NCI-H1417 (cell line): ENCODE measurements around the gene KRR1.
"Not testable (repeated sequence)": the region's sequence is repeated elsewhere in the genome, so short reads cannot be mapped to it uniquely, and the experiment has no call there.

Experiments
- DNase-seq, 3 experiments: peaks; one replicate each; lab custom pipeline; 2025; lab: John Stamatoyannopoulos, UW

The KRR1 gene

DNA sequence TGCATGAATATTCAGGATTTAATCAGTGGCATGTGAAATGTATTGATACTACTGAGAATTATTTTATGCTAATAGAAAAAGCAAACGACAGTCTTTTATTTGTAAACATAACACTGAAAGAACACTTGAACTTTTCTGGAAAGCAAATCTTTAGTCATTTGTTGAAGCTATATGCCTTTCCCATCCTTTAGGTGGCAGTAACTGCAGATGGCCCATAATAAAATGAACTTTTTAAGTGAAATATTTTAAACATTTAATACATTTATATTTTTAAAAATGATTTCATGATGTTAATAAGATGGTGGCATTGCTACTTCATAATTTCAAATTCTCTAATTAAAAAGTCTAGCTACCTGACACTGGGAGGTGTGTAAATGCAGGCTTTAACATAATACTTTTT lies 13.9 kb upstream of the KRR1 start:
- no peak for DNase-seq

DNA sequence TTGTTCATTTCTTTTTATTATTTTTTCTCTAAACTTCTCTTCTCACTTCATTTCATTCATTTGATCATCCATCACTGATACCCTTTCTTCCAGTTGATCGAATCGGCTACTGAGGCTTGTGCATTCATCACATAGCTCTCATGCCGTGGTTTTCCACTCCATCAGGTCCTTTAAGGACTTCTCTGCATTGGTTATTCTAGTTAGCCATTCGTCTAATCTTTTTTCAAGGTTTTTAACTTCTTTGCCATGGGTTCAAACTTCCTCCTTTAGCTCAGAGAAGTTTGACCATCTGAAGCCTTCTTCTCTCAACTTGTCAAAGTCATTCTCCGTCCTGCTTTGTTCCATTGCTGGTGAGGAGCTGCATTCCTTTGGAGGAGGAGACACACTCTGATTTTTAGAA lies 10.7 kb upstream of the KRR1 start:
- not testable (repeated sequence) for DNase-seq

DNA sequence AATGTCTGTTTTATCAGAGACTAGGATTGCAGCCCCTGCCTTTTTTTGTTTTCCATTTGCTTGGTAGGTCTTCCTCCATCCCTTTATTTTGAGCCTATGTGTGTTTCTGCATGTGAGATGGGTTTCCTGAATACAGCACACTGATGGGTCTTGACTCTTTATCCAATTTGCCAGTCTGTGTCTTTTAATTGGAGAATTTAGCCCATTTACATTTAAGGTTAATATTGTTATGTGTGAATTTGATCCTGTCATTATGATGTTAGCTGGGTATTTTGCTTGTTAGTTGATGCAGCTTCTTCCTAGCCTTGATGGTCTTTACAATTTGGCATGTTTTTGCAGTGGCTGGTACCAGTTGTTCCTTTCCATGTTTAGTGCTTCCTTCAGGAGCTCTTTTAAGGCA lies 9.8 kb upstream of the KRR1 start:
- not testable (repeated sequence) for DNase-seq

DNA sequence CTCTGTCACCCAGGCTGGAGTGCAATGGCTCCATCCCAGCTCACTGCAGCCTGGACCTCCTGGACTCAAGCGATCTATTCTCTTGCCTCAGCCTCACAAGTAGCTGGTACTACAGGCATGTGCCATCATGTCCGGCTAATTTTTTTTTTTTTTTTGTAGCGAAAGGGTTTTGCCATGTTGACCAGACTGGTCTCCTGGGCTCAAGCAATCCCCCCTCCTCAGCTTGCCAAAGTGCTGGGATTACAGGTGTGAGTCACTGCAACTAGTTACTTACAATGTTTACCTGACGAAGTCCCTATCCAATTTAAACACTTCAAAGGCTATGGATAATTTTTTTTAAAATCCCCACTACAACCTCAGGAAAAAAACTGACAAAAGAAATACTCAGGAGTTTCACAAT lies 1.8 kb downstream of the KRR1 start:
- DNase-seq, result no peak

DNA sequence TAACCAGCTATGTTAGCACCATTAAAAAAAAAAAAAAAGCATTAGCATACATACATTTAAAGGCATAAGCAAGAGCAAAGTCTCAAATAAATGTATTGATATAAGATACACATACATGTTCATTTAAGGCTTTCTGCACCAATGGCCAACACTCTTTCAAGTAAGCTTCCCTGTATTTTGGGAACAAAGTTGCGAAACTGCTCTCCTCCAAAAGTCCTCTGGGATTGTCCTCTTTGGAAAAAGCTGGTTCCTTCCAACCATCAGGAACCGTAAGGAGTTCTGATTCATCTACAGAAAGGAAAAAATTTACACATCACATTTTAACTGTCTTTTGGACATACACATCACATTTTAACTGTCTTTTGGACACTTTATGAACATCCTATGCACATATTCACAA lies 3.2 kb downstream of the KRR1 start:
- no peak for DNase-seq

DNA sequence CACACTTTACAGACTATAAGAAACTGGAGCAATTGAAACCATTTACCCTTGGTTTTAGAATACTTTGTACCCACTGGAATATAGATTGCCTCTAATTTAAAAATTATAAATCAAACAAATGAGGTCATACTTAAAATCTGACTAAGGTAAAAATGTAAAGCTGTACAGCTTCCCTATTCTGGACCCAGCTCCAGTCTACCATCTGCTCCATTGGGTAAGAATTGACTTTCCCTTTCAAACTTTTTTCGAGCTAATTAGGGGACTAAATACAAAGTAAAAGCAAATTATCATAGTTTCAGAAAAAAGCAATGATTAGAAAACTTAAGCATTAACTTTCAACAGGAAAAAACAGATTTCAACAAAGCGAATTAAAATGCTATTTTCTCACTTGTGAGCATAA lies 4.3 kb downstream of the KRR1 start:
- no peak for DNase-seq

DNA sequence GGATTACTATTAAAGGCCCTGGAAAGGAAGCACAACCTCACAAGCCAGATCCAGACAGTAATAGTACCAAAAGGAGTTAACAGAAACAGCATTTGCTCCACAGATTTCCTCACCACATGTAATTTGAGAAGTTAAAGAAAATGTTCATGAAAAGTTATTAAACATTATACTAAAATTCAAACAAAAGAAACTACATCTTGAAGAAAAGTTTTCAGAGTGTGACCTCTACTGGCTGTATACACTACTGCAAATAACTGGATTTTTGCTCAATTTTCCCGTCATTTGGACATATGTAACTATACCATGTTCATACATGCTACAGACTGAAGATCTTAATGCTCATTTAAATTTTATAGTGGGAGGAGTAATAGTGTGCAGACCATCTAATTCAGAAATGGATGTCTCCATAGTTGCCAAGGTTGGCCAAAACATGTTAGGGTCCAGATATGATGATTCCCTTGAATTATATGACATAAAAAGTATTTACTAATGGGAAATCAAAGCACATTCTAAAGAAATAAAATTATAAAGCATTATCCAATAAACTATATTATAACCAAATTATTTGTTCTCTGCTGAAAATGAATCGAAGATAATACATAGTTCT lies 5.6 kb downstream of the KRR1 start:
- DNase-seq, result peak in 1 of 3 experiments; percentile 62

DNA sequence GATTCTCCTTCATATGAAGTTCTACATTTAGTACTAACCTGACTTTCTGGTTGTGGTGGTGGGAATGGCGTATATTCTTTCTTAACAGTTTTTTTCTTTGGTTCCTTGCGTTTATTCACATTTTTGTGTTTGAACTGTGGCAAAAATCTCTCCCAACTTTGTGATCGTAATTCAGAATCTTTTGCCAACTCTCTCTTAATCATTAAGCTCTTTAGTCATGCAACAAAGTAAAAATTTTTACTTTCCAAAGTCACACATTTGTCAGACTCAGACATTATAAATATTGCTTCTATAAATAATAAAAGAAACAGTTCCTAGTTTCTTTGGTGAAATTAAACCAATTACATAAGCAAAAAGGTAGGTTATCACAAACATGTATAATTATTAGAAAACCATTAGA lies 7.5 kb downstream of the KRR1 start:
- DNase-seq, result no peak

DNA sequence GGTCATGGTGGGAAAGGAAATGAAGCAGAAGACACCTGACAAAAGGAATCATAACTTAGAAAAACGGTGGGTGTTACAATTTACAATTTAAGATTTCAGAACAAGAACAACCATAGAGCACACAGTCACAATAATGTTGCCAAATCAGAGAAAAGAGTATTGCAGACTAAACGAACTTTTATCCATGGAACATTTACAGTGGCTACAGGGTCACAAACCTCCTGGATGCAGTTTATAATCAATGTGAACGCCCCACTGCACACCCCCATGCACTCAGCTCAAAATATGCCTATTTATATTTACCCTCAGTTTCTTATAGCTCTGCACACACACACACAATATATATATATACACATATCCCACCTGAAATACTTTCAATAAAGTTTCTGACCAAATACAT lies 8.0 kb downstream of the KRR1 start:
- no peak for DNase-seq

DNA sequence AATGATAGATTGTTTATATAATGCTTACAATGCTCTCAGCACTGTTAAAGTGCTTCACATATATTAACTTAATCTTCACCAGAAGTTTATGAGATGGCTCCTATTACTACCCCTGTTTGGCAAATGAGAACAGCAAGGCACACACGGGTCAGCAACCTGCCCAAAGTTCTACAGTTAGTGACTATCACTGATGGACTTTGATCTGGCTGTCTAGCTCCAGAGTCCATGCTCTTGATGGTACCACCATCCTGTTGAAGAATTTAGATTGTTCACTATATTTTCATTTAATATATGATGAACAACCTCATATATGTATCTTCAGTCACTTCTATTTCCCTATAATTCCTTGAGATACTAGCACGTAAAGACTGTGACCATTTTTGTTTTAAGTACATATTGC lies 20.2 kb downstream of the KRR1 start:
- DNase-seq, result no peak

DNA sequence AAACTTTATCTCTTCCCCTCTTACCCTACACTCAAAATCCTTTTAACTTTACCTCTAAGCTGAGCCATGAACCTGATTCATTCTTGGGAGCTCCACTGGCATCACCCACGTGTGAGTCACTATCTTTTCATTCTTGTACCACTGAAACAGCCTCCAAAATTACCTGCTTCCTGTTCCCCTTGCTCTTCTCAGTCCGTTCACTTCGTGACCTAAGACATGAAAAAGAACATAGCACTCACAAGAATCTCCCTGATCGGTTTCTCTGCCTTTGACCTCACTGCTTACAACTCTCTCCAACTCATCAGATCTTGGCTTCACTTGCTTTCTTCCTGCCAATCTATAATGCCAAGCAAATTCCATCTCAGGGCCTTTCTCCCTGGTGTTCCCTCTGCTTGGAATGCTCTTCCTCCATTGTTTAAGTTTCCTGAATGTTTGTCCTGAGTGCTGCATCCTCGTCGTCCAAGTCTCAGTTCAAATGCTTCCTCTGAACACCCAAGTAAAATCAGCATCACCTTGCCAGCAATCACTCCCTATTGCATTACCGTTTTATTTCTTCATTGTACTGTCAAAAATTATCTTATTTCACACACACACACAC lies 21.7 kb downstream of the KRR1 start:
- DNase-seq, result no peak

DNA sequence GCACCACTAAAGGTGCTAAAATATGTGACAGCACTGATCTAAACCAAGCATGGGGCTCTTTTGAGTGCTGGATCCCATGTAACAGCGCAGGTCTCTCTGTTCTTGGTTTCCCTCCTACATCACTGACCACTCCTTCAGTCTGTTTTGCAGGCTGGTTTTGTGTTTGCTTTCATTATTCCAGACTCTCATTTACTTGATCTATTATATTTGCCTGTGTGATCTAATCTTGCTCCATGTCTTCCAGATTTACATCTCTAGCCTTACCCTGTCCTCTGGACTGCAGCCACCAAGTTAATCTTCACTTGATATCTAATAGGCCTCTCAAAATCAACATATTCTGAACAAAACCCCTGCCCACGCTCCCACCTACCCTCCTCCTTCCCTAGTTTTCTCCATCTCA lies 22.2 kb downstream of the KRR1 start:
- no peak for DNase-seq

DNA sequence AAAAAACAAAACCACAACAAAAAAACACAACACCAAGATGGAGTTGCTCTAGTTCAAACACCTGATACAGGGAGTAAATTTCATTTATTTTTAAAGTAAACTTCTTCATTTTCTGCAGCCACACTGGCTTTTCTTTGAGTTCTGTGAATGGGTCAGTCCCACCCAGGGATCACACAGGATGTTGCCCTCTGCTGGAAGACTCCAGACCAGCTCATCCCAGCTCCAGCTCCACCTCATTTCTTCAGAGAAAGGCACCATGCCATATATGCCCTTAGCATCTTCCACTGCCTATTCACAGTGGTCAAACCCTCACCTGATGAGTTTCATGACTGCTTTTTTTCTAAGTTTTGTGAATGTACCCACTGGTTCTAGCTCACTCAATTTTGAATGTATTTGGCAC lies 22.9 kb downstream of the KRR1 start:
- peak in 1 of 3 experiments; percentile 38 for DNase-seq

DNA sequence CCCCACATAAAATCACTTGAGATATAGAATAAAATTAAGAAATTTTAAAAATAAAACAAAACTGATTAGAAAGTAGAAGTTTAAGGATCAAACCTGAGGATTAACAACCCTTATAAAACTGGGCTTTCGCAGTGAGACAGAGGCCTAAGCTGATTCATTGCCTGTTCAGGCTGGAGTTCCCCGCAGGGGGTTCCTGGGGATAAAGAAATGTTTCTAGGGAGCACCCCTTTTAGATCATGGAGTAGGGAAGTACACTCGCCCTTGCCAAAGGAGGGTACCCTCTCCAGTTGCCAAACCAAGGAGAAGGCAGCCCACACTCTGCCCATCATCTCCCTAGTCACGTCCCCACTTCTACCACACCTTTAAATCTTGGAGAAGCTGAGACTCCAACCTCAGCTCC lies 24.1 kb downstream of the KRR1 start:
- no peak for DNase-seq

DNA sequence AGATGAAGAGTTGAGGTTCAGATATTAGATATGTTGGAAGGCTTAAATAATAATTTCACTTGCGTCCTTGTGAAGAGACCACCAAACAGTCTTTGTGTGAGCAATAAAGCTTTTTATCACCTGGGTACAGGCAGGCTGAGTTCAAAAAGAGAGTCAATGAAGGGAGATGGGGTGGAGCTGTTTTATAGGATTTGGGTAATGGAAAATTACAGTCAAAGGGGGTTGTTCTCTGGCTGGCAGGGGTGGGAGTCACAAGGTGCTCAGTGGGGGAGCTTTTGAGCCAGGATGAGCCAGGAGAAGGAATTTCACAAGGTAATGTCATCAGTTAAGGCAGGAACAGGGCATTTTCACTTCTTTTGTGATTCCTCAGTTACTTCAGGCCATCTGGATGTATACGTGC lies 27.0 kb downstream of the KRR1 start:
- not testable (repeated sequence) for DNase-seq

DNA sequence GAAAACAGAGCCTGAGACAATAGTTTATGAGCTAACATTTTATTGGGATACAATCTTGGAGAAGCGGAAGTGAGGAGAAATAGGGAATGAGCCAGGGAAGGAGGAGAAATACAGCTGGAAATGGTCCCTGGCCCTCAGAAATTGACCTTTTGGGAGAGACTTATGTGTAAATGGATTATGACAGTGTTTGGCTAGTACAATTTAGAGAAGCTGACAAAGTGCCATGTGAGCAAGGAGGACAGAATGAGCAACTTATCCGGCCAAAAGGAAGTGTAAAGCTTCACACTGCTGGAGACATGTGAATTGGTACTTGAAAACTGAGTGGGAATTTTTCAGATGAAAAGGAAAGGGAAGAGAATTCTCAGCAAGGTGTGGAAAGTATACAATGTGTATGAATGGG lies 28.0 kb downstream of the KRR1 start:
- no peak for DNase-seq

DNA sequence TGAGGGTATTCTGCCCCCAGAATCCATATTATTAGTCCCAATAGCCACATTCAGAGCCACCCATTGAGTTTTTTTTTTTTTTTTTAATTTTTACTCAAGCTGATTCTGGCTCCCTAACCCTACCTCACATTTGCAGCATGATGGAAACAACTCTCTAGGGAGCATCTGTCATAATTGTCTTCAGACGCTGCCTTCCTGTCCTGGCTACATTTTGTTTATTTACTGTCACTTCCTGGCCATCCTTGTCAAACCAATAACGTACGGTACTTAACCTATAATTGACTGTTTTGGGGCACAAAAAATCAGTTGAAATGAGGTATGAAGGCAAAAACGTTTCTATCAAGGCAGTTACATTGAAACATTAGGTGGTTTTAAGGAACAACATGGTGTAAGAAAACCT lies 28.8 kb downstream of the KRR1 start:
- DNase-seq, result peak in 2 of 3 experiments; percentile 36 to 71

DNA sequence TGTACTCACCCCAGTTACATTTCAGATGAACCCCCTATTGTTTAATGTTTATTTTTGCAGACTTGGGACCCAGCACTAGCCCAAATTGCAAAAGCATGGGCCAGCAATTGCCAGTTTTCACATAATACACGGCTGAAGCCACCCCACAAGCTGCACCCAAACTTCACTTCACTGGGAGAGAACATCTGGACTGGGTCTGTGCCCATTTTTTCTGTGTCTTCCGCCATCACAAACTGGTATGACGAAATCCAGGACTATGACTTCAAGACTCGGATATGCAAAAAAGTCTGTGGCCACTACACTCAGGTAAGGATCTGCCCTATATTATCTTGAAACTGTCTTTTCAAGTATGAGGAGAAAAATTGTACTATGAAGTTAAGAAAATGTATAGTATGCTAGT lies 29.6 kb downstream of the KRR1 start:
- no peak for DNase-seq

DNA sequence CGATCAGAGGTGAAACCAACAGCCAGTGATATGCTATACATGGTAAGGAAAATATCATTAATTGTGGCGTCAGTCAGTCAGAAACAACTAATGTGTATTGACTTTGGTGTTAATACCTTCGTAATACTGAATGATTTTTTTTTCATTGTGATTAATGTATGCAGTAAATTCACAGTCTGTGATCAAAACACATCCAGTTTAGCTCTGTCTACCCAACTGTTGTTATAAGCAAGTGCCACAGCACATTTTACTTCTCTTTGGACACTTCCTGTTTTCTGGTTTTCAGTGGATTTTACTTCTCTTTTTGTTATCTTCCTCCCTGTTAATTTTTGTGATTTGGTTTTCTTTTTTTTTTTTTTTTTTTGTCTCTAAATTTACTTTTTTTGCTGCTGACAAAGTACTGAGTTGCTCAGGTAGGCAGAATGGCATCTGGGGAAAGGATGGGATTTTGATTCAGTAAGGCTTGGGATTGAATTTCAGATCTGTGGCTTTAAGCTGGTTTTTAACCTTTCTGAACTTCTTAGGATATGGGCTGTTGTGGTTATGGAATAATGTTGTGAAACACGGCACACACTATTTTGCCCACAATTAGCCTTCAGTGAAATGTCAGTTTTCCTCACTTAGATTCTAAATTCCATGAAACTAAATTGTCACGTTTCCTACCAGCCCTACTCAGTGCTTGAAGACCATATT lies 30.2 kb downstream of the KRR1 start:
- no peak for DNase-seq

DNA sequence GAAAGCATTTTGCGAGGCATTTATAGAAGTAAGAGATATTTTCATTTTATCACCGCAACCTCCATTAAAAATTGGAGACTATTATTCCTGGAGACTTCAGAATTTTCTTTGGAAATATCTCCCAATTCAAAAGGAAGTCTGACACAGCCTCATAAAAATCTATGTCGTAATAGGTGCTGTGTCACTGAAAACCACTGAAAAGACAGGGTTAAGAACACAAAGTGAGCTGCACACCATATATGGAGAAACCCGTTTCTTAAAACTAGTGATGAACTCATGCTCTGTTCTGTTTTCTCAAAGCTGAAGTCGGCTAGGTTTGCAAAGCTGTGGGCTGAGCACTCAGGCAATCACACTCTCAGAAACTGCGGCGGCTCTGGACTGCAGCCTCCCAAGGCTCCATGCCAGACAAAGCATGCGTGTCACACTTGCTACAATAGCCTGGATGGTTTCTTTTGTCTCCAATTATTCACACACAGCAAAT lies 30.9 kb downstream of the KRR1 start, which contains the start of gene GLIPR1:
TSS of gene GLIPR1 (plus strand) at position 287 of the 481 bp plus-strand sequence. CDS start at position 413, 126 bp downstream.
- no peak for DNase-seq

DNA sequence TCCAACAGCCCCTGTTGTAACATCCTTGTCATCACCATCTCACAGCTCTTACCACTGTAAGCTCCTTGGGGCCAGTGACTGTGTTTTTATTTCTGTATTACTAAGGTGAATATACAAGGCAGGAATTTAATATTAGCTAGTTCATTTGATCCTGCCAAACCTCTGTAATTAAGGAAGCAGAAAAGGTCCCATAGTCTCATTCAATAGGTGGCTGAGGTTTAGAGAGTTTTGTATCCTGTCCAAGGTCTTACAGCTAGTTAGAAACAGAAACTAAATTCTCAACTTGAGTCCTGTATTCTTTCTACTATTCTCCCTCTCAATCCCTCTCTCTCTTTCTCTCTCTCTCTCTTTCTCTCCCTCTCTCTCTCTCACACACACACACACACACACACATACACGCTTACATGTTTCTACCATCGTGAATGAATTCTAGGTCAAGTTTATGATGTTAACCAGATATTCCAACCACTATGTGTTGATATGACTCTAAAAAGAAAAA lies 31.4 kb downstream of the KRR1 start:
- DNase-seq, result no peak

DNA sequence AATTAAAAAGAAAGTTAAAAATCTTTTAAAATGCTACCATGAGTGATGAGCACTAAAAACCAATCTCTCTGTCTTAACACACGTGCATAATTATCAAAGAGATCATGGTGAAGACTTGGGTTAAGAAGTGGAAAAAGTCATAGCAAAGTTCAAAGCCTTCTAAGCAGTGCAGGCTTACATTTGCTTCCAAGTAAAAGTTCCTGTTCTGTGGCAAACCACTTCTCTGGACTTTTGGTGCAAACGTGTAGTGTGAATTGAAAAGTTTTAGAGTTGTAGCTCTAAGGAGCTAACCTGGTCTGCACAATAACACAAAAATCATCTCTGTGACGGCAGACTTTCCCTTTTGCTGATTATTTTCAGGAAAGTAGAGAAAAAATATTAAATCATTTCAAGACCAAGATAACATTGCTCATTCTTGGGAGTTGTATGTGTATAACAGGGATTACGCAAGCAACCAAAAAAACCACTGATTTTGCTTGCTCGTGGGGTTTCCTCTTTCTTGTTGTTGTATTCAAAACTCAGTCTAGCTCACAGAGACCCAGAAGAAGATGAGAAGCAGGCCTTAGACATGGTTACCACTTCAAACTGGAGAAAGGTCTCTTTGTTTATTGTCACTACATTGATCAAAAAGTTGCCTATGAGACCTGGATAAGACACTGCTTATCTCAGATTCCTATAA lies 33.2 kb downstream of the KRR1 start:
- DNase-seq, result no peak

DNA sequence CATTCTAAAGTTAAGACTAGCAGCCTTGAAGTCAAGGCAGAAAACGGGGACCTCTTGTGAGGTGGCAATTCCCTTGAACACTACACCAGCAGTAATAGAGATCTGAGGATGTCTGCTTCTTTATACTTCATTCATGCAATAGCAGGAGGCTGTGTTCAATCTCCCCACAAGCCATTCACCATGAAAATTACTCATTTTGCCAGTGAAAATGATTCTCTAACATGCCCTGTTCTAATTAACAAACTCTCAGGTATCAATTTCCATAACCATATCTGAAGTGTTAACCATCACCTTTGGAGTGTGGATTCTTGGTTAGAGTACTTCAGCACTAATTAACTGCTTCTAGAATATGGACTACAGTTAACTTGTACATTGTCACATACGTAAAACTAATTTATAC lies 34.3 kb downstream of the KRR1 start:
- DNase-seq, result no peak
